Glutamatergic neuron (in vitro differentiated cells): ENCODE data around the gene CACNG7. TPM values are rescaled to one million over a fixed set of nuclear protein-coding genes. Genes with fewer than 3 reads are reported as not detected.
"Not testable (repeated sequence)": the region's sequence is repeated elsewhere in the genome, so short reads cannot be mapped to it uniquely, and the experiment has no call there.

Source experiments
- DNase-seq: peaks from one replicate; pipeline ENCODE4 v3.0.0; 2022
- H3K27ac Mint-ChIP-seq: one replicate; pipeline ENCODE4 v1.8.0; 2020; ENCODE audit warnings: mild to moderate bottlenecking, mixed read lengths, inconsistent platforms; ENCODE audit not compliant: unreplicated experiment
- H3K27me3 Mint-ChIP-seq: one replicate; pipeline ENCODE4 v1.8.0; 2020; ENCODE audit warnings: mild to moderate bottlenecking, moderate library complexity, mixed read lengths, inconsistent platforms; ENCODE audit not compliant: unreplicated experiment
- H3K36me3 Mint-ChIP-seq: one replicate; pipeline ENCODE4 v1.8.0; 2020; ENCODE audit warnings: mild to moderate bottlenecking, mixed read lengths, inconsistent platforms; ENCODE audit not compliant: unreplicated experiment
- H3K4me1 Mint-ChIP-seq: one replicate; pipeline ENCODE4 v1.8.0; 2020; ENCODE audit warnings: mild to moderate bottlenecking, low read depth, mixed read lengths, inconsistent platforms; ENCODE audit not compliant: unreplicated experiment
- H3K4me3 Mint-ChIP-seq: one replicate; pipeline ENCODE4 v1.8.0; 2020; ENCODE audit warnings: mild to moderate bottlenecking, mixed read lengths, inconsistent platforms; ENCODE audit not compliant: unreplicated experiment
- H3K9me3 Mint-ChIP-seq: one replicate; pipeline ENCODE4 v1.8.0; 2020; ENCODE audit warnings: mild to moderate bottlenecking, moderate library complexity, mixed read lengths, inconsistent platforms; ENCODE audit not compliant: unreplicated experiment
- total RNA-seq: library from RNA; stranded (reverse); fragmentation: NEBNext Ultra II Directional; extraction: Animal tissue kit (Norgen Biotek cat#: 25700); gene quantifications from one replicate; pipeline ENCODE4 v1.2.1, GENCODE V29; 2021; ENCODE audit not compliant: unreplicated experiment
- TF ChIP-seq, protein P1 (sequence below): fragments of 200-600 bp; sonication (generic); IDR thresholded peaks from one replicate; pipeline ENCODE4 v1.5.0; 2021; ENCODE audit not compliant: partially characterized antibody, unreplicated experiment

Gene CACNG7
- total RNA-seq, 1 donor from 2014 or later: 60.4 TPM

DNA sequence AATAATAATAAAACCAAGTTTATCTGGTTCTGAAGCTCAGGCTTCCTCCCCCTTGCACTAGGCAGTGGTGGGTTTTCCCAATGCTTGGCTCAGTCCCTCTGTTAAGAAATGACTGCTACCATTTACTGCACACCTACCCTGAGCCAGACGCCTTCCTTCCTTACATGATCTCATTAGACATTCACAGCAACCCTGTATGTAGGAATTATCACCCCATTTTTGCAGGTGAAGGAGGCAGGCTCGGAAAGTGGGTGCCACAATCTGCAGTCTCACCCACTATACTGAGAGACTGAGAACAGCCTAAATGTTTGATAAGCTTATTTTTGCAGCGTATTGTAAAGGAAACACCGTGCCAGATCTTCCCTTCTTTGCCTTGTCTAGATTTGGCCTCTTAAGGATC, 35.3 kb downstream of the CACNG7 start:
- H3K9me3 Mint-ChIP-seq: peaks cover 5% of the 10 kb centered on the region
- TF ChIP-seq, protein P1, sequence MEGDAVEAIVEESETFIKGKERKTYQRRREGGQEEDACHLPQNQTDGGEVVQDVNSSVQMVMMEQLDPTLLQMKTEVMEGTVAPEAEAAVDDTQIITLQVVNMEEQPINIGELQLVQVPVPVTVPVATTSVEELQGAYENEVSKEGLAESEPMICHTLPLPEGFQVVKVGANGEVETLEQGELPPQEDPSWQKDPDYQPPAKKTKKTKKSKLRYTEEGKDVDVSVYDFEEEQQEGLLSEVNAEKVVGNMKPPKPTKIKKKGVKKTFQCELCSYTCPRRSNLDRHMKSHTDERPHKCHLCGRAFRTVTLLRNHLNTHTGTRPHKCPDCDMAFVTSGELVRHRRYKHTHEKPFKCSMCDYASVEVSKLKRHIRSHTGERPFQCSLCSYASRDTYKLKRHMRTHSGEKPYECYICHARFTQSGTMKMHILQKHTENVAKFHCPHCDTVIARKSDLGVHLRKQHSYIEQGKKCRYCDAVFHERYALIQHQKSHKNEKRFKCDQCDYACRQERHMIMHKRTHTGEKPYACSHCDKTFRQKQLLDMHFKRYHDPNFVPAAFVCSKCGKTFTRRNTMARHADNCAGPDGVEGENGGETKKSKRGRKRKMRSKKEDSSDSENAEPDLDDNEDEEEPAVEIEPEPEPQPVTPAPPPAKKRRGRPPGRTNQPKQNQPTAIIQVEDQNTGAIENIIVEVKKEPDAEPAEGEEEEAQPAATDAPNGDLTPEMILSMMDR: no peak
- H3K27ac Mint-ChIP-seq: no peak overlapping the region
- H3K27me3 Mint-ChIP-seq: peaks cover 4% of the 10 kb centered on the region
- DNase-seq: no peak
- peaks cover 16% of the 10 kb centered on the region for H3K36me3 Mint-ChIP-seq
- no peak overlapping the region for H3K4me3 Mint-ChIP-seq
- H3K4me1 Mint-ChIP-seq: peaks cover 6% of the 10 kb centered on the region

DNA sequence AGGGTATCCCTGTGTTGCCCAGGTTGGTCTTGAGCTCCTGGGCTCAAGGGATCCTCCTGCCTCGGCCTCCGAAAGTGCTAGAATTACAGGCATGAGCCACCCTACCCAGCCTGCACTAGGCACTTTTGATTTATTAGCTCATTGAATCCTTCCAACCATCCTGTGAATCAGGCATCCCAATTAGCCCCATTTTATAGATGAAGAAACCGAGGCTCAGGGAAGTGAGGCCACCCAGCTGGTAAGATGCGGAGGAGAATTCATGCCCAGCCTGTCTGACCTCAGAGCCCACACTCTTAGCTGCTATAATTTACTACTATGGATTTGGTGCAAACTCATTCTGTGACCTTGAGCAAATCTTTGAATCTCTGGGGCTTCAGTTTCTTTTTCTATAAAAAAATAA, 35.9 kb downstream of the CACNG7 start:
- peak overlapping the region; percentile 76 for H3K4me3 Mint-ChIP-seq

DNA sequence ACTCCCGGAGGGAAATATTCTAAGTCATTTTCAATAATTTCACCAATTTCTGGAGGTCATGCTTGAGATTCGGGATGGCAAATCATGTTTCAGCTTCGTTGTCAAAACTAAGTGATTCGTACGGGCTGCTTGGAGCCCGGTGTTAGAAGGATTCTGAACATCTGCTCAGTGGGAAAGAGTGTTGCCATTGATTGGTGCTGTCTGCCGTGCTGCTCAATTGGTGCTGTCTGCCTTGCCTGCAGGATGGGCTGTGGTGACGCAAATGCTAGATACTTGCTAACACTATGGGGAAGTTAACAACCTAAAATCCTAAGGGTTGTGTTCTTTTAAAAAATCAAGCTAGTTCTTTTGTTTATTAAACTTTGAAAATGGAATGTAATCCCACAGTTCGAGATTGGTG, 36.4 kb downstream of the CACNG7 start:
- peaks cover 7% of the 10 kb centered on the region for H3K36me3 Mint-ChIP-seq
- H3K27ac Mint-ChIP-seq: peak overlapping the region; percentile 64
- peak overlapping the region; percentile 76 for H3K4me3 Mint-ChIP-seq
- DNase-seq: peak; percentile 58
- TF ChIP-seq, protein P1: no peak
- peaks cover 6% of the 10 kb centered on the region for H3K4me1 Mint-ChIP-seq
- peaks cover 4% of the 10 kb centered on the region for H3K27me3 Mint-ChIP-seq
- peaks cover 4% of the 10 kb centered on the region for H3K9me3 Mint-ChIP-seq

More for the DNA sequence above, 35.9 kb downstream of the CACNG7 start:
- H3K27ac Mint-ChIP-seq: no peak overlapping the region
- H3K4me1 Mint-ChIP-seq: peaks cover 6% of the 10 kb centered on the region
- TF ChIP-seq, protein P1: no peak
- peaks cover 11% of the 10 kb centered on the region for H3K36me3 Mint-ChIP-seq
- peaks cover 5% of the 10 kb centered on the region for H3K9me3 Mint-ChIP-seq
- DNase-seq: no peak
- peaks cover 4% of the 10 kb centered on the region for H3K27me3 Mint-ChIP-seq

DNA sequence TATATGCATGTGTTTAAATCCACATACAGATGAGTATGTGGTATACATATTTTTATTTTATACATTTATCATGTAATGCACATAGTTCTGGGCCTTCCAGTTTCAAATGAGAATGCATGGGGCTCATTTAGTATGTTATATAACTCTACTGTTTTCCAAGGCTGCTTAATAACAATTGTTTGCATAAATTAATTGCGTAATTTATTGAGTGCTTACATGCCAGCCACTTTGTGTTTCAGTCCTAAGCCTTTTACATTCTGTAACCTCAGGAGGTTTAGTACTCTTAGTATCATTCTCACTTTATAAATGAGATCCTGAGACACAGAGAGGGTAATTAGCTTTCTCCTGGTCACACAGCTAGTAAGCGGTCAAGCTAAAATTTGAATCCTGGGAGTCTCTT, 36.9 kb downstream of the CACNG7 start:
- Mint-ChIP-seq H3K36me3 (peaks cover 4% of the 10 kb centered on the region), H3K9me3 (peaks cover 4% of the 10 kb centered on the region), H3K27me3 (peaks cover 4% of the 10 kb centered on the region), H3K4me1 (peaks cover 6% of the 10 kb centered on the region), H3K4me3 (no peak overlapping the region), H3K27ac (no peak overlapping the region)
- no peak for DNase-seq
- TF ChIP-seq, protein P1: no peak

DNA sequence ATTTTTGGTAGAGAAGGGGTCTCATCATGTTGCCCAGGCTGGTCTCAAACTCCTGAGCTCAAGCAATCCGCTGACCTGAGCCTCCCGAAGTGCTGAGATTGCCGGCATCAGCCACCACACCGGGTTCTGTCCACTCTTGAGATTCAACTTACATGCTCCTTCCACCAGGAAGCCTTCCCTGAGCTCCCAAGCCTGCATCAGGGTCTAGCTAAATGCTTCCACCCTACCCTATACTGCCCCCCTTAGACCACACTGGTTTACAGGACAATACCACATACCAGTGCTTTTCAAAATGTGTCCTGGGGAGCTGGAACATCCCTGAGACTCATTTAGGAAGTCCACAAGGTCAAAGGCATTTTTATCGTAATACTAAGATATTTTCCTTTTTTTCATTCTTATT, 38.5 kb downstream of the CACNG7 start:
- Mint-ChIP-seq H3K27ac (no peak overlapping the region), H3K9me3 (peaks cover 4% of the 10 kb centered on the region), H3K4me1 (peaks cover 6% of the 10 kb centered on the region), H3K4me3 (no peak overlapping the region), H3K36me3 (peaks cover 4% of the 10 kb centered on the region), H3K27me3 (peaks cover 4% of the 10 kb centered on the region)
- TF ChIP-seq, protein P1: no peak
- no peak for DNase-seq

DNA sequence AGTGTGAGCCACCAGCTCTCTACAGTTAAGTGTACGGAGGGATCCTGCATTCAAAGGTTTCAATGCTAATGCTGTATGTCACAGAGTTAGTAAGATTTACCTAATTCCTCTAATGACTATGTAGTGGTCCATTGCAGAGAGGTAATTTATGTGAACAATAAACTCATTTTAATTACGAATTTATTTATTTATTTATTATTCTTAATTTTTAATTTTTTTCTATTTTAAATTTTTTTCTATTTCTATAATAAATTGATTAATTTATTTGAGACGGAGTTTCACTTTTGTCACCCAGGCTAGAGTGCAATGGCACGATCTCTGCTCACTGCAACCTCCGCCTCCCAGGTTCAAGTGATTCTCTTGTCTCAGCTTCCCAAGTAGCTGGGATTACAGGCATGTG, 39.5 kb downstream of the CACNG7 start:
- H3K36me3 Mint-ChIP-seq, H3K27me3 Mint-ChIP-seq, H3K4me1 Mint-ChIP-seq, H3K4me3 Mint-ChIP-seq, H3K9me3 Mint-ChIP-seq, H3K27ac Mint-ChIP-seq, DNase-seq: not testable (repeated sequence)
